MM.1S (cell line): ENCODE measurements around the gene PPP1R9A.

Experiments
- EZH2 ChIP-seq: fragments of 300-600 bp; sonication (generic); optimal IDR thresholded peaks from 2 replicates; pipeline ENCODE3; 2017; ENCODE audit warnings: low read depth, mild to moderate bottlenecking, antibody characterized with exemption, low read length, mixed read lengths
- TF ChIP-seq, protein P1 (sequence below): fragments of 300-600 bp; sonication (generic); IDR thresholded peaks from 2 replicates; pipeline ENCODE4 v1.5.1; 2016; ENCODE audit warnings: antibody characterized with exemption, low read length, mixed read lengths

- TF ChIP-seq, protein P1, sequence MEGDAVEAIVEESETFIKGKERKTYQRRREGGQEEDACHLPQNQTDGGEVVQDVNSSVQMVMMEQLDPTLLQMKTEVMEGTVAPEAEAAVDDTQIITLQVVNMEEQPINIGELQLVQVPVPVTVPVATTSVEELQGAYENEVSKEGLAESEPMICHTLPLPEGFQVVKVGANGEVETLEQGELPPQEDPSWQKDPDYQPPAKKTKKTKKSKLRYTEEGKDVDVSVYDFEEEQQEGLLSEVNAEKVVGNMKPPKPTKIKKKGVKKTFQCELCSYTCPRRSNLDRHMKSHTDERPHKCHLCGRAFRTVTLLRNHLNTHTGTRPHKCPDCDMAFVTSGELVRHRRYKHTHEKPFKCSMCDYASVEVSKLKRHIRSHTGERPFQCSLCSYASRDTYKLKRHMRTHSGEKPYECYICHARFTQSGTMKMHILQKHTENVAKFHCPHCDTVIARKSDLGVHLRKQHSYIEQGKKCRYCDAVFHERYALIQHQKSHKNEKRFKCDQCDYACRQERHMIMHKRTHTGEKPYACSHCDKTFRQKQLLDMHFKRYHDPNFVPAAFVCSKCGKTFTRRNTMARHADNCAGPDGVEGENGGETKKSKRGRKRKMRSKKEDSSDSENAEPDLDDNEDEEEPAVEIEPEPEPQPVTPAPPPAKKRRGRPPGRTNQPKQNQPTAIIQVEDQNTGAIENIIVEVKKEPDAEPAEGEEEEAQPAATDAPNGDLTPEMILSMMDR: no peak
- TF ChIP-seq EZH2: no peak
Observed at GRCh38 chr7:94922457-94922856, 15.1 kb downstream of the PPP1R9A start.
